Epidermal melanocyte (primary cell): ENCODE measurements around the gene RRP1B.

Experiments used
- DNase-seq: peaks from one replicate; pipeline ENCODE4 v3.0.0; 2011; ENCODE audit warnings: low spot score; ENCODE audit not compliant: insufficient read length

The RRP1B gene

DNA sequence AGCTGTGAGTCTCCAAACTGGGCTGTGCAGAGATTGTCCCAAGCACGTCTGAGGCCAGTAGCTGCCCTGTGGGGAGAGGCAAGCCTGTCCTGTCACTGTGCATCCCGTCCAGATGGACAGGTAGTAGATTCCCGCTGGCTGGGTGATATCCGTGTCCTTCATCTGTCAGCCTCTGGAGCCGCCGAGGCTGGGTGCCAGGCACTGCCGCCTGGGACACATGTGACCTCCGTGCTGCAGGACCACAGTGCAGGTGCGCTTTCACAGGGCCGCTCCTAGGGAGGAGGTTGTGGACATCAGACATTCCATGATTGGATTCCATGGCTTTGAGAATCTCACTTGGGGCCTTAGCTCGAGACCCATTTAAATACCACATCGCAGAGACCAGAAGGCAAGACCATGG lies 64.3 kb downstream of the RRP1B start:
- no peak for DNase-seq

GRCh38 chr21:43726686-43727518 lies 67.5 kb downstream of the RRP1B start:
- DNase-seq: no peak

GRCh38 chr21:43727519-43728153 lies 68.3 kb downstream of the RRP1B start:
- no peak for DNase-seq

DNA sequence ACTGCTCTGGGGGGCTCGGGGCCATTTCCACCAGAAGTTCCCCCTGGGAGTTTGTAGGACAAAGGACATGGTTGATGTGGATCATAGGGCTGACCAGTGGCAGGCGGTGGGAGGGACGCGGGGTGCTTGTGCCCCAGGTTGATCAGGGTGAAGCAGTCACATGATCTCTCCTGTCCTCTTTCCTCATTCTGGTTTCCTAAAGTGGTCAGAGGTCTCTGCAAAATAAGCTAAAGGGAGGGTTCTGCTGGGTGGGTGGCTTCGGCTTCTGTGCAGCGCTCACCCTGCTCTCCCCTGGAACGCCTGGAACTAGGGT lies 68.8 kb downstream of the RRP1B start:
- no peak for DNase-seq

DNA sequence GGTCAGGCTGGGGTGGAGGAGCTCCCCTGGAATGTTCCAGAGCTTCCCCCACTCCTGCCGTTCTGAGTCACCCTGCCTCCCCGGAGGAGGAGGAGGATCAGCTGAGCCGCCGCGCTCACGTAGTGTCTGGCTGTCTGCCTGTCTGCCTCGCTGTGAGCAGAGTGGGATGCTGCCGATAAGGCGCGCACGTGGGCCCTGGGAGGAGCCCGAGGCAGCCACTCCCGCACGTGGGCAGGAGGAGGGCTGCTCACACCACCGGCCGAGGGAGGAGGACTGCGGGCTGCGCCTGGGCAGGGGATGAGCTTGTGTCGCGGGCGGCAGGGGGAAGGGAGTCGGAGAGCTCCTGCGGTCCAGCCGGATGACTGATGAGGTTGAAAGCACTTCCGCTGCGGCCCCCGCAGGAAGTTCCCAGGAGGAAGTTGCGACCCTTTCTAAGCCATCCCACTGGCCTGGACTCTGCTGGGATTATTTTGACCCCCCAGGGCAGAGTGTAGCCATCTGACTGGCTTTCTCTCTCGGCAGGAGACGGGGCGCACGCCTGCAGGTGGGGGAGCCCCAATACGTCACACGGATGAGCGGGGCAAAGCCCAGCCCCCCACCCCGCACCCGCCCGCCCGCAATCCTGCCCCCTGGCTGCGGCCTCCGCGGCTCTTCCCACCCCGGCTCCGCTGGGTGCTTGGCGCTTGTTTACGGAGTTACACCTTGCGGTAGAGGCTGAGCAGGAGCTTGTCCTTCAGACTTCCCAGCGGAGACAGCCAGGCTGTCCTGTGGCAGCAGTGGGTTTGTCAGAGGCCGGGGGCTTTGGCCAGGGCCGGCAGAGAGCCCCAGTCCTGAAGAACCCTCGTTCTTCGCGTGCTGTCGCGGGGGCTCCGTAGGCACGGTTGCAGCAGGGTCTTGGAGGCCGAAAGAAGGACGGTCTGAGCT lies 69.4 kb downstream of the RRP1B start:
- peak; percentile 77 for DNase-seq

DNA sequence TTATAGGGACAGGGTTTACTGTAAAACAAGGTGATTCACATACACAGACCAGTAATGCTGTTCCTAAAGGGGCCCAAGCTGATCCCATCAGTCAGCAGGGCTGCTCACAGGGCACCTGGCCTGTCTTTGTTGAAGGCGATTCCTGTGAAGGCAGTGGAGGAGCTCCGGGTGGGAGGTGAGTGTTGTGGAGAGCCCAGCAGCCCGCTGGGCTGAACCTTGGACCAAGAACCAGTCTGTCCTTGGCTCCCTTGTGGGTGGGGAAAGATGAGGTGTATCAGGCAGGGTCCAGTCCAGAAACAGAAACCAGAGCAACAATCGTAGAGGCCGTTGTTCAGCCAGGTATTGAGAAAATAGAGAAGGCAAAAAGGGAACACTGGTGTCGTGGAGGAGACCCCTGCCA lies 72.1 kb downstream of the RRP1B start:
- no peak for DNase-seq

GRCh38 chr21:43731891-43732711 lies 72.7 kb downstream of the RRP1B start:
- no peak for DNase-seq

- DNase-seq: no peak
These were observed 73.7 kb downstream of the RRP1B start for GRCh38 chr21:43733060-43733459.

GRCh38 chr21:43733529-43734071 lies 74.2 kb downstream of the RRP1B start:
- DNase-seq: no peak

DNA sequence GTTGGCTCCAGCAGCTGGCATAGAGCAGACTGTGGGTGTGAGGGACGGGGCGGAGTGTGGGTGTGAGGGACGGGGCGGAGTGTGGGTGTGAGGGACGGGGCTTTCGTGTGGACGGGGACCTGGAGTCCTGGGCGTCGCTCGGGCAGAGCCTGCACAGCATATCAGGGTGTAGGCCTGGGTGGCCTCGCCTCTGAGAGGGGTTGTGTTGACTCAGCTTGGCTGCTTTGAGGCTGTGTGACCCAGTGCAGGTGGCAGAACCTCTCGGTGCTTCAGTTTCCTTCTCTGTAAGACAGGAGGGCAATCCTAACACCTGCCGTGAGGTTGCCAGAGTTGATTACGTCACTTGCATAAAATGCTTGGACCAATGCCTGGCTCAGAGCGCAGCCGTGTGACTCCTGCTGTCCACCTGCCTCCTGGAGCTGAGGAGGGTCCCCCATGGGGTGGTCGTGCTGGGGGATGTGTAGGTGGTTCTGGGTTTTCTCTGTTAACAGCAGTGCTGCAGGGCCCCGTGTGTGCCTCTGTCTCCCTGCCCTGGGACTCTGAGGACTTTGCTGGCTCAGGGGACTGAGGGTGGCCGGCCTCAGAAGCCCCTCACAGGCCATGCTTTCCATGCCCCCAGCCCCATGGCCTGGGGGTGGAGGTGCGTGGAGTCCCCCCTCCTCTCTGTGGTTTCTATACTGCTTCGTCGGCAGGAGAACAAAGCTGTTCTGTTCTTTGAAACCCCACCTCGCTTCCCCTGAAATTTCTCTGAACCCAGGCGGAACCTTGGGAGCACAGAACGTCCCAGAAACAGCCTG lies 75.0 kb downstream of the RRP1B start:
- DNase-seq: no peak

- DNase-seq: no peak
These were observed 75.5 kb downstream of the RRP1B start for GRCh38 chr21:43734928-43735229.

GRCh38 chr21:43735236-43736091 lies 76.1 kb downstream of the RRP1B start:
- DNase-seq: no peak

GRCh38 chr21:43736224-43736883 lies 77.0 kb downstream of the RRP1B start:
- DNase-seq: no peak

GRCh38 chr21:43737158-43737950 lies 78.0 kb downstream of the RRP1B start:
- no peak for DNase-seq

- no peak for DNase-seq
These were observed 80.5 kb downstream of the RRP1B start for GRCh38 chr21:43739621-43740435.

- no peak for DNase-seq
These were observed 81.3 kb downstream of the RRP1B start for GRCh38 chr21:43740497-43741156.
